LoVo (cell line): ENCODE data around the gene ZNF580.

ENCODE experiments used
- DNase-seq: peaks from one replicate; pipeline ENCODE4 v3.0.0-alpha.2; 2016; ENCODE audit warnings: low spot score

The ZNF580 gene

DNA sequence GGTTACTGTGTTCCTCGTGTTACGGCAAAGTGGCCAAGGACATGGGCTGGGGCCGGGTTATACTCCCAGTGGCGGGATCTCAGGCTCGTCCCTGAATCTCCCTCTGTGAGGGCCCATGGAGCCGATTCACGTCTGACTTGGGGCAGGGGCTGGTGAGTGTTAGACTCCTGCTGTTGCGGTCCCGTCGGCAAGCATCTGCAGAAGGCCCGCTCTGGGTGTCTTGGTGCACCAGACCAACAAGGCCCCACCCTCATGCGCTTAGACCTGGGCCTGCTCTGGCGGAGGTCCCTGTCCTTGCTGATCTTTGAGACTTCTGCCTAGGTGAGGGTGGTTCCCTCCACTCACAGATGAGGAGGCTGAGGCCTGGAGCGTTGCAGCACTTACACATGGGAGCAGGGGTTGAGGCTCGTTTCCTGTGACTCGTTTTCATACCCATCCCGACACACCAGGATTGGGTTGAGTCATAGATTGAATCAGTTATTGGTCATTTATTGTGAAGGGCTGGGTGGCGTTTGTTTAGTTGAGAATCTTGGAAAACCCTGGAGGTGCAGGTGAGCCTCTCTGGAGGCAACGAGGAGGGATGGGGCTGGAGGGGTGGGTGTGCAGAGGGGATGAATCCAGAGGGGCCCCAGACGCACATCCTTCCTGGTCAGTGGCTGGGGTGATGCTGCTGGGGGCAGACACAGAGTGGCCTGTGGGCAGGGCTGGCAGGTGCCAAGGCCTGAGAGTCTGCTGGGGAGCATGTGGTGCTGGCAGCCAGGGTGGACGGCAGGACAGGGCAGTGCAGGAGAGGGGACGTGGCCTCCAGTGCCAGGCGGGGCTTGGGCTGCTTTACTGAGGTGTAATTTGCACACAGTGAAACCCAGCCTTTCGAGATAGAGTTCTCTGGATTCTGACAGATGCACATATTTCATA is 38.8 kb downstream of the ZNF580 start:
- no peak for DNase-seq

DNA sequence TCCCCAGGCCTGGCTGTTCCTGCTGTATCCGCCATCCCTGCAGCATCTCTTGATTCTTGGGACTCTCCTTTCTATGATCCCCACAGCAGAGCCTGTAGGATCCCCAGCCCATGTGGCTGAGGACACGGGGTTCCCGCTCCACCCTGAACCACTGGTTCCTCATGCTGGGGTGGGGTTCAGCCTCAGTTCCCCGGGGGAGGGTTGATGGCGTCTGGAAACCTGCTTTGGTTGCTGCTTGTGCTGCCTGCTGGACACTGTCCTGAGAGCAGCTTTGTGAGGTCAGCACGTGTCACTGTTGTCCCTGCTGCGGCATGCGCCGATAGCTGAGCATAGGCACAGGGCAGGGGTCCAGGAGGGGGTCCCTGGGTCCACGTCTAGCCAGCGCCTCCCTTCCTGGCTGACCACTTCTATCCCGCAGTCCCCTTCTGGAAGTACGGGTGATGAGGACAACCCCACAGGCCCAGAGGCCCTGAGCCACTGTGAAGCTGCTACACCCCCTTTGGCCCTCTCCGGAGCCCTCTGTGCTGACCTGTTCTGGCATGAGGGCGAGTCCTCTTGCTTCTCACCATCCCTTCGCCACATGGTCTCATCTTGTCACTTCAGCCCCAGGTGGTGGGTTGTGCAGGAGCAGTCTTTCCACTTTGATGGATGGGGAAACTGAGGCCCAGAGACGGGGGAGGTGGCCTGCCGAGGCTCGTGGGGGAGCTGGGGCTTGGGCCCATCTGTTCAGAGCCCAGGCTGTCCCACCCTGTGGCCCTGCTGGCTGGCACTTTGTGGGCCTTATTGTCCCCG is 39.7 kb downstream of the ZNF580 start:
- DNase-seq, result no peak

DNA sequence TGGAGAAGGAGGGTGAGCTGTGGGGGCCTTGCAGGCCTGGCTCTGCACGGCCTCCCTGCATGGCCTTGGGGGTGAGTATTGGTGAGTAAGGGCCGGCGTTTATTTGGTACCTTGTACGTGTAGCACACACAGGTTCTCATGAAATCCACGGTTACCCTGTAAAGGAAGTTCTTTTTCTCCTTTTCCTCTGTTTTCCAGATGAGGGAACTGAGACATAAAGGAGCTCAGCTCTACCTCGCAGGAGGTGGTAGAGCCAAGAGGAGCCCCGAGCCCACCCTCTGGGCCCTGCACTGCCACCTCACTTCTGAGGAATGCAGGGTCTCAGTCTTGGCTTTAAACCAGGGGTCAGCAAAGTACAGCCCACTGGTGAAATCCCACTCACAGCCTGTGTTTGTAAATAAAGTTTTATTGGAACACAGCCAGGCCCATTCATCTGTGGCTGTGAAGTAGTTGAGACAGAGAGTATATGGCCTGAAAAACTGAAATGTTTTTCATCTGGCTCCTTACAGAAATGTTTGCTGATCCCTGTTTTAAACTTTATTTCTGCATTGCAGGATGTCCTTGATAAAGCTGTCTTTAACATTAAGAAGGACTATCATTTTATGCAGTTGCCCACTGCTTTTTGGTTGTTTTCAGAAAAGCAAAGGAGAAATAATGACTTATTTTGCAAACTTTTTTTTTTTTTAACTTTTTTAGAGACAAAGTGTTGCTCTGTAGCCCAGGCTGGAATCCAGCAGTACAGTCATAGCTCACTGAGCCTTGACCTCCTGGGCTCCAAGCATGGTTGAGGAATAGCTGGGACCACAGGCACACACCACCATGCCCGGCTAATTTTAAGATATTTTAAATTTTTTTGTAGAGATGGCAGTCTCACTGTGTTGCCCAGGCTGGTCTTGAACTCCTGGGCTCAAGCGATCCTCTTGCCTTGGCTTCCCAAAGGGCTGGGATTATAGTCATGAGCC is 40.6 kb downstream of the ZNF580 start:
- no peak for DNase-seq

DNA sequence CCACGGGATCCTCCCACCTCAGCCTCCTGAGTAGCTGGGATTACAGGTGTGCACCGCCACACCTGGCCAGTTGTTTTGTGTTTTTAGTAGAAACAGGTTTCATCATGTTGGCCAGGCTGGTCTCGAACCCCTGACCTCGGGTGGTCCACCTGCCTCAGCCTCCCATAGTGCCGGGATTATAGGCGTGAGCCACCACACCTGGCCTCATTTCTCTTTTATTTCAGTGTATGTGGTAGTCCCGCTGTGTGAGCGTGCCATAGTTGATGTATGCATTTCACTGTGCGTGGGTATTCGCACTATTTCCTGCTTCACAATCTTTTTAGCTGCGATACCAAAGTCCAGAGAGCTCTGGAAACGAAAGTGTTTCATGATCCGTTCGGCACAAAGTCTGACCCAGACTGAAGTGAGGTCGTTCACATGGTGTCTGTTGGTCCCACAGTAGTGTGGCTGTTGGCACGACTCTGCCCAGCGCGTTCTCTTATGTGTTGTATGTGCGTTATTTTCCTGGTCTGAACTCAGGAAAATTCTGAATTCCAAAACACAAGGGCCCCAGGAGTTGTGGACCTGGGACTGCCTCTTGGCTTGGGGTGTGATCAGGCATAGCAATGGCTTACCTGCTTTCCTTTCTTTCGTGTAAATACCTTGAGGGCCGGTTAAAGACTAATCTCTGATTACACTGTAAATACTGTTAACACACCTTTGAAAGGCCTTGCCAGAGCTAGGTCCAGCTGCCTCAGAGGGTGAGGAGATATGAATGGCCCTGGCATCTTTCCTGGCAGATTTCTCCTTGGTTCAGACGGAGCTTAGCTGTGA is 42.9 kb downstream of the ZNF580 start:
- no peak for DNase-seq

DNA sequence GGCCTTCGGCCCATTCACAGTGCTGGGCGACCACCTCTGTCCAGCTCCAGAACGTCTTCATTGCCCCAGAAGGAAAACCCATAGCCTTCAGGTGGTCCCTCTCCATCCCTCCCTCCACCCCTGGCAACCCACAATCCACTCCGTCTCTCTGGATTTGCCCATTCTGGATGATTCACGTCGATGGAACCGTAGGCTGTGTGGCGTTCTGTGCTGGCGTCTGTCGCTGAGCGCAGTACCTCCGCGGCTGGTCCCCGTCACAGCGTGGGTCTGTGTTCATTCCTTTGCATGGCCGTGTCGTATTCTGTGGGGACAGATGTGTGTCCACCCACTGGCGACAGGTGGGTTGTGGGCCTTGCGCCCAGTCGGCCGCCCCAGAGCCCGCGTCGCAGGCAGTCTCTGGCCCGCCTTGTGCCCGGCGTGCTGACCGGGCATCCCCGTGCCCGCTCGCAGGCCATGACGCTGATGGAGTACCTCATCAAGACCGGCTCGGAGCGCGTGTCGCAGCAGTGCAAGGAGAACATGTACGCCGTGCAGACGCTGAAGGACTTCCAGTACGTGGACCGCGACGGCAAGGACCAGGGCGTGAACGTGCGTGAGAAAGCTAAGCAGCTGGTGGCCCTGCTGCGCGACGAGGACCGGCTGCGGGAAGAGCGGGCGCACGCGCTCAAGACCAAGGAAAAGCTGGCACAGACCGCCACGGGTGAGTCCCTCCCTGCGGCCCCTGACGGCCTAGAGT is 44.3 kb downstream of the ZNF580 start:
- no peak for DNase-seq

DNA sequence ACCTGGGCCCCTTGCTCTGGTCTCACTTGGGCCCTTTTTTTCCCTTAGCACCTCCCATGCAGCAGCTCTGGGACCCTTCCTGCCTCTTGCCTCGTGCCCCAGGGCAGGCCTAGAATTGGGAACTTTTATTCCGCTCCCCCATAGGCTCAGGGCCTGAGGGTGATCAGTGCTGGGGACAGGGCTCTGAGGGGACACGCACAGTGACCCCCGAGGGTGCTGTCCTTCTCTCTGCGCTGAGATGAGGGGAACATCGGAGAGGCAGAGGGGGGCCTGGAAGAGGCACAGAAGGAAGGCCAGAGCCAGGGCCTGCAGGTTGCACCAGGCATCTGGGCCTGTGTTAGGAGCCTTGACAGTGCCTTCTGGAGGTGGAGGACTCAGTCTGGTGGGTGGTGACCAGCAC is 45.0 kb downstream of the ZNF580 start:
- DNase-seq, result no peak

DNA sequence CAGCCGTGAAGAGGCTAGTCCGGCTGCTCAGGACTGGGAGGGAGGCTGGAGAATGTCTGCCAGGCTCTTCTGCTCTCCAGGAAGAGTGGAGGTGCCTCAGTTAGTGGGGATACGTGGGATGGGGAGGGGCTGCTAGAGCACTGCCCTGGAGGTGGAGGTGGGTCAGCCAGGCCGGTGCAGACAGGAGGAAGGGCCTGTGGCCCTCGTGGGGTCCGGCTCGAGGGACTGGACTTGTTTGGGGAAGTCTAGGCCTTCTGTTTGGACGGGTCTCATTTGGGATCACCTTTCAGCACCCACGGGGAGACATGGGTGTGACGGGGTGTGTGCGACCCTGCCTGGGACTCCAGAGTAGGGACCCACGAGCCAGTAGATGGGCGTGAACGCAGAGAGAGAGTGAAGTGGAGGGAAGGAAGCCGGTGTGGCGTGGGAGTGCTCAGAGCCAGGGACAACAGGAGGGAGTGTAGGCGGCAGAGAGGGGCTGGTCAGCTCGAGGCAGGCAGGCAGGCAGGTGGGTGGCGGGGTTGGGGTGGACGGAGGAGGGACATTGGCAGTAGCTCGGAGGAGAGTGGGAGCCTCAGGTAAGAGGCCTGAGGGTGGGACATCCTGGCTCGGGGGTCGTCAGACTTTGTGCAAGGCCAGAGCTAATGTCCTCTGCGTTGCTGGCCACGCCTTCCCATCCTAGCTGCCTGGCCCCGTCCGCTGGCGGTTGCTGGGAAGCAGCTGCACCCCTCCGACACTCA is 45.7 kb downstream of the ZNF580 start:
- no peak for DNase-seq

DNA sequence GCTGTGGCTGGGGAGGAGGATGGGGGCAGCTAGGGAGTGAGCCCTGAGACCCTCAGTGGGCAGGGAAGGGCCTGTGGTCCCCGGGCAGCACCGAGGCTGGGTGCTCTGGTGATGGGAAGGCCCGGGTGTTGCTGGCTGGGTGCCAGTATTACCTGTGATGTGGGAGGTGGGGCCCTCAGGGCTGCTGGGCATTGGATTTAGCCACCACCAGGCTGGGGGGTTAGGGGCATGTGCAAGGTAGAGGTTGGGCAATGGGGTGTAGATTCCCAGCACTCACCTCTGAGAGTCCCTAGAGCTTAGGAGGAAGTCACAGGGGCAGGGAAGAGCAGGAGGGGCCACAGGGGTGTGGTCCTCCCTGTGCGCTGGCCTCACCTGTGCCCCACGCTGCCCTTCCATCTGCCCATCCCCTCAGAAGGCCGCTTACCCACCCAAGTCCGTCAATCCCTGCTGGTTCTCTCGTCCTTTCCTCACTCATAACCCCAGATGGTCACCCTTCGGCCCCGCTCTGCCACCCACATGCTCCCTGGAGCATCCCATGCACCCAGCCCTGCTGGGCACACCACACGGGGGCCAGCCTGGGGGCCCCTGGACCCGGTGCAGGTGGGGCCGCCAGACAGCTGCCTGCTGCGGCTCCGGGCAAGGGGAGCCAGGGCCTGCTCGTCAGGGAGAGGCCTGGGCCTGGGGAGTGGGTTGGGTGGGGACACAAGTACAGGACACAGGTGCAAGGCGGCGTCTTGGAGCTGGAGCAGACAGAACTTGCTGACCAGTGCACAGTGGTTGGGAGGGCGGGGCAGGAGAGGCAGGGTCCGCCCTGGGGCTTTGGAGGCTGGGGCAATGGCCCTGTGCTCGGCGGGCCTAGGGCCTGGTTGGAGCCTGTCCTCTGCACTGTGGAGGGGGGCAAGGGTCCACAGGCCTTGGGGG is 46.7 kb downstream of the ZNF580 start:
- DNase-seq, result no peak

DNA sequence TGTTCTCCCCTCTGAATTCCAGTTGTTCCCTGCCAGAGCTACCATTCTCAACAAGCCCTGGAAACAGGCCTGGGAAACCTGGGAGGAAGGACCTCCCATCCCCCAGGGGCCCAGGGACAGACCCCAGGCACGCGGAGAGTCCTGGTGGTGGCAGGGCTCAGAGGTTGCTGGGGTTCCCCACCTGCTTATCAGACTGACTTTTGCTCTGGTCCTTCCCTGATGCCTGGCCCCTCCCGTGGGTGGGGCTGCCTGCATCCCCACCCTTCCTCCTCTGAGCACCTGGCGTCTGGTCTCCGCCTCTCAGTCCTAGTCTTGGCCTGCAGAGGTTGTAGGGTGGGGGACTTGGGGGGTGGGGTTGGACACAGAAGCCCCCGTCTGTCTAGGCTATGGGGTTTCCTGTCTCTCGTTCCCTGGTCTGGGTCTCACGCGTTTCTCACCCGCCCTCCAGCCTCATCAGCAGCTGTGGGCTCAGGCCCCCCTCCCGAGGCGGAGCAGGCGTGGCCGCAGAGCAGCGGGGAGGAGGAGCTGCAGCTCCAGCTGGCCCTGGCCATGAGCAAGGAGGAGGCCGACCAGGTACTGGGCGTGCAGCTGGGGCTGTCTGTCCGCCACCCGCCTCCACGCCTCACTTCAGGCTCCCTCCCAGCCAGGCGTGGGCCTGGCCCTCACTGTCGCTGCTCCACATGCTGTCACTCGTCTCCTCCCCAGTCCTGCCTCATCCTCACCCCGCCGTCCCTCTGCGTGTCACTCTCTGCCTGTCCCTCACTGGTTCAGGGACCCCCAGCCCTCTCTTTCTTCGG is 47.8 kb downstream of the ZNF580 start:
- DNase-seq, result no peak

DNA sequence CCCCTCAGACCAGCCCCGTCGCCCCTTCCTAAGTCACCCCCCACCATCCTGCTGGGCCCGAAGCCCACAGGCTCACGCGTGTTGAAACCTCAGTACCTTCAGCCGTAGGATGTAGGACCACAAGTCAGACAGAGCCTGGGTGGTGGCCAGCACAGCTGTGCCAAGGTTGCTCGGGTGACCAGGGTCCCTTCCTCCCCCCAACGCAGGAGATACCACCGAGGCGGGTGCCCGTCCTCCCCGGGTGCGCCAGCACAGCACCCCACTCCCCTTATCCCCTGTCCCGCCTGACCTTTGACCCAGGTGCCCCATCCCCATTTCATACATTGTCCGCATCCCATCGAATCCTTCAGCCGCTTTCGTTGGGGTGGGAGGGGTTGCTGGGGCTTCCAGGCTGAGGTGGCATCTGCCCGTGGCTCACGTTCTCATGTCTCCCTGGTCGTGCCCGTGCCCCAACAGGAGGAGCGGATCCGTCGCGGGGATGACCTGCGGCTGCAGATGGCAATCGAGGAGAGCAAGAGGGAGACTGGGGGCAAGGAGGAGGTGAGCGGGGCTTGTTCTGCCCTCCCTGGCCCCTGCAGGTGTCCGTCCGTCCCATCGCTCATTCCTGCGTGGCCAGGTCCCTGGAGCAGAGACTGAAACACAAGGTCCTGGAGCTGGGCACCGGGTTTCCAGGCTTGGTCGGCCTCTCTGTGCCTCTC is 48.8 kb downstream of the ZNF580 start:
- DNase-seq, result no peak

DNA sequence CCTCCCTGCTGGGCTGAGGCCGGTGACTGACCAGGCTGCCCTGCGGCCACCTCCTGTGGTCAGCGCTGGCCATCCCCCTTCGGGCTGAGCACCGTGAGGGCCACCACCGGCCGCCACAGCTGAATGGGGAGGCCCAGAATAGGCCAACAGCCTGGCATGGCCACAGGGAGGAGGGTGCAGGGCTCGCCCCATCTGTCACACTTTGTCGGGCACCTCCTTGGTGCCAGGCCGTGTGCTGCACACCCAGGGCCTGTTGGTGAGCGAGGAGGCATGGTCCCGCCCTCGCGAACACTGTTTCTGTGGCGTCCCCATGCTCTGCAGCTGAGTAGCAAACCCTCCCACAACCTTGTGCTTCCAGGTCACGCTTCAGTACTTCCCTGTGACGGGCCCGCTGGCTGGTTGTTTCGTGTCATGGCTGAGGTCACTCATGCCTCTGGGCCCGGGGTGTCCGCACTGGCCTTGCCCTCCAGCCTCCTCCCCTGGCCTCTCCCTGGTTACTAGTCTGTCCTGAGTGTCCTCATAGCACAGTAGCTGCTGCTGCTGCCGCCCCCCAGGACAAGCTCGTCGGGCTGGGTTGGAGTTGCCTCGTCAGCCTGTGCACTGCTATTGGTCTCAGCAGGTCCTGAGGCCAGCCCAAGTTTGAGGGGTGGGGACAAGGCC is 49.4 kb downstream of the ZNF580 start:
- DNase-seq, result no peak

DNA sequence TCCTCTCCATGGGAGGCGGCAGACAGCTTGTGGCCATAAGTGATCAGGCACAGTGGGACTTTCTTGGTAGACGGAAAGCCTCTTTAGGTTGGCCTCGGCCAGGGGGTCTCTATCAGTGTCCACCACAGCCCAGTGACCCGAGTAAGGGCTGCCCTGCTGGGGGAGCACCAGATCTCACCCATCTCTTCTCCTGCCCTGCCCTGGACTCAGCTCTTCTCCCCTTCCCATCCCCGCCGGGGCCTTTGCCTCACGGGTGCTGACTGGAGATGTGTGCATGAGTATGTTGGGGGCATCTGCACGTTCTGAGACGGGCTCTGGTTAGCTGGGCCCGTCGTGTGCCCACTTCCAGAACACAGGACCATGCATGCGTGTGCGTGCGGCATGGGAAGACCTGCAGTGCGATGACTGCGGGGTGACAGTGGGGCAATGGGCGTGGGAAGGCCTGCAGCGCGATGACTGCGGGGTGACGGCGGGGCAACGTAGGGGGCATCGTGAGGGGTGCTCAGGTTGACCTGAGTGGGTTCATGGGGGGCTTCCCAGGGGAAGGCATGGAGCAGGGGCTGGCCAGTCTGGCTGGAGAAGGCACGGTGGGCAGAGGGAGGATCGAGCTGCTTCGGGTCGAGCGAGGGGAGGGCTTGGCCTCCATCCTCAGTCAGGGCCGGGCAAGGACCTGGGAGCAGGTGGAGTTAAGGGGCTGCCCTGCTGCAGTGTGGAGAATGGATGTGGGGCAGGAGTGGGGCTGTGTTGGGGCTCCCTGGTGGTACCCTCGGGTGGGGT is 50.2 kb downstream of the ZNF580 start:
- DNase-seq, result no peak

DNA sequence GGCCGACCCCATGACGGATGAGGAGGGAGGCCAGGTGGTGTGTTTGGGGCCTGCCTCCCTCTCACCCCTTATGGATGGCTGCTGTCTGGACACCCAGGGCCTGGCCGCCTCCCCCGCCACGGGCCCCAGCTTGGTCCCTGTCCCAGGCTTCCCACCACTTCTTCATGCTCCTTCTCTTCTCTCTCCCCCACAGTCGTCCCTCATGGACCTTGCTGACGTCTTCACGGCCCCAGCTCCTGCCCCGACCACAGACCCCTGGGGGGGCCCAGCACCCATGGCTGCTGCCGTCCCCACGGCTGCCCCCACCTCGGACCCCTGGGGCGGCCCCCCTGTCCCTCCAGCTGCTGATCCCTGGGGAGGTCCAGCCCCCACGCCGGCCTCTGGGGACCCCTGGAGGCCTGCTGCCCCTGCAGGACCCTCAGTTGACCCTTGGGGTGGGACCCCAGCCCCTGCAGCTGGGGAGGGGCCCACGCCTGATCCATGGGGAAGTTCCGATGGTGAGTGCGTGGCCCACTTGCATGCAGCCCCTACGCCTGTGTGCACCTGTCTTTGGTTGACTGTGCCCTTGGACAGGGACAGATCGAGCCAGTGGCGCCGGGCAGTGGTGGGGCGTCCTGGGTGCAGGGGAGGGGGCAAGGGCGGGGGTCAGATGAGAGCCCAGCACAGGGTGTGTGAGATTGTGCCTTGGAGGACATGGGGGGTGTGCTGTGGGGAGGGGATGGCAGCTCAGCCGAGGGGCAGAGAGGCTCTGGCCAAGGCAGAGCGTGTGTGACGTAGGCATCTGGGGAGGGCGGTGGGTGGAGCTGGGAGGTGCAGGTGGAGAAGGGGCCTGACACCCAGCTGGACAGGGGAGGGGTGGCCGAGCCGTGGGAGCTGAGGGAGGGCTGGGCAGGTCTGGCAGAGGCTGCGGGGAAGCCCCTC is 51.0 kb downstream of the ZNF580 start:
- no peak for DNase-seq

DNA sequence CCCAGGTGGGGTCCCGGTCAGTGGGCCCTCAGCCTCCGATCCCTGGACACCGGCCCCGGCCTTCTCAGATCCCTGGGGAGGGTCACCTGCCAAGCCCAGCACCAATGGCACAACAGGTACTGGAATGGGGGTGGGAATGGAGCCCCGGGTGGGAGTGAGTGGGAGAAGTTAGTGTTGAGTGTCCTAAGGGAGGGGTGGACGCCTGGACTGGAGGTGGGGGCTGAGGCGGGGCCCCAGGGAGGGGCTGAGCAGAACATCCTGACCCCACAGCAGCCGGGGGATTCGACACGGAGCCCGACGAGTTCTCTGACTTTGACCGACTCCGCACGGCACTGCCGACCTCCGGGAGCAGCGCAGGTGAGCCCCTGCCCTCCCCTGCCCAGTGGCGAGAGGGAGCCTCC is 51.9 kb downstream of the ZNF580 start:
- DNase-seq, result no peak
